Measurements from ENCODE around the gene PTPRN2.

DNA sequence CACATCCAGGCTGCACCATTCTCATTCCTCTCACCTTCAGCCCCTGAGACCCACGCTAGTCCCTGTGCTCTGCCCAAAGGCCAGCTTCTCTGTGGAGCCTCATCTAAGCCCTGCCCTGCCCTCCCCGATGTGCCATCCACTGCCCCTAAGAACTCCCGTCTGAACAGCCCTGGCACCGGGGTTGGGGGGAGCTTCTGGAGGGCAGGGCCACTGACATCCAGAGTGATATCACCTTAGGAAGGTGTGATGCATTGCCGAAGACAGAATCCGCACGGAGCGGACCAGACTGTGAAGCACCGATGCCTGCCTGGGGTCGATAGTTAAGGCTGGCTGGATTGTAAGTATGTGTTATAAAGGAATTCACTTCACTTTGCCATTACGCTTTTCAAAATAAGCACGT, 511.0 kb downstream of the PTPRN2 start:
- TF ChIP-seq, protein P1, sequence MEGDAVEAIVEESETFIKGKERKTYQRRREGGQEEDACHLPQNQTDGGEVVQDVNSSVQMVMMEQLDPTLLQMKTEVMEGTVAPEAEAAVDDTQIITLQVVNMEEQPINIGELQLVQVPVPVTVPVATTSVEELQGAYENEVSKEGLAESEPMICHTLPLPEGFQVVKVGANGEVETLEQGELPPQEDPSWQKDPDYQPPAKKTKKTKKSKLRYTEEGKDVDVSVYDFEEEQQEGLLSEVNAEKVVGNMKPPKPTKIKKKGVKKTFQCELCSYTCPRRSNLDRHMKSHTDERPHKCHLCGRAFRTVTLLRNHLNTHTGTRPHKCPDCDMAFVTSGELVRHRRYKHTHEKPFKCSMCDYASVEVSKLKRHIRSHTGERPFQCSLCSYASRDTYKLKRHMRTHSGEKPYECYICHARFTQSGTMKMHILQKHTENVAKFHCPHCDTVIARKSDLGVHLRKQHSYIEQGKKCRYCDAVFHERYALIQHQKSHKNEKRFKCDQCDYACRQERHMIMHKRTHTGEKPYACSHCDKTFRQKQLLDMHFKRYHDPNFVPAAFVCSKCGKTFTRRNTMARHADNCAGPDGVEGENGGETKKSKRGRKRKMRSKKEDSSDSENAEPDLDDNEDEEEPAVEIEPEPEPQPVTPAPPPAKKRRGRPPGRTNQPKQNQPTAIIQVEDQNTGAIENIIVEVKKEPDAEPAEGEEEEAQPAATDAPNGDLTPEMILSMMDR (IDR thresholded peaks at IDR 0.05) = no peak
- TF ChIP-seq POLR2A (IDR thresholded peaks at IDR 0.05) = no peak
